Nephron progenitor cell (in vitro differentiated cells): ENCODE results near the gene ATP1A4.
A peak's percentile ranks its signal among the peaks of the same experiment; 100 is the strongest.

Experiments used
- DNase-seq: peaks from one replicate; pipeline ENCODE4 v3.0.0; 2021
- H3K27ac Mint-ChIP-seq: 2 replicates; pipeline ENCODE4 v1.8.0; 2021; ENCODE audit warnings: mild to moderate bottlenecking, moderate library complexity, mixed read lengths
- H3K27me3 Mint-ChIP-seq: 2 replicates; pipeline ENCODE4 v1.8.0; 2021; ENCODE audit warnings: mild to moderate bottlenecking, low read depth, mixed read lengths; ENCODE audit not compliant: poor library complexity
- H3K36me3 Mint-ChIP-seq: 2 replicates; pipeline ENCODE4 v1.8.0; 2021; ENCODE audit warnings: low read depth, mixed read lengths
- H3K4me1 Mint-ChIP-seq: 2 replicates; pipeline ENCODE4 v1.8.0; 2021; ENCODE audit warnings: mixed read lengths
- H3K4me3 Mint-ChIP-seq: 2 replicates; pipeline ENCODE4 v1.8.0; 2021; ENCODE audit warnings: mild to moderate bottlenecking, moderate library complexity, mixed read lengths
- H3K9me3 Mint-ChIP-seq: 2 replicates; pipeline ENCODE4 v1.8.0; 2021; ENCODE audit warnings: mild to moderate bottlenecking, moderate library complexity, mixed read lengths
- TF ChIP-seq, protein P1 (sequence below): fragments of 200-600 bp; sonication (generic); IDR thresholded peaks from 2 replicates; pipeline ENCODE4 v1.5.0; 2021; ENCODE audit warnings: antibody characterized with exemption

Gene ATP1A4

DNA sequence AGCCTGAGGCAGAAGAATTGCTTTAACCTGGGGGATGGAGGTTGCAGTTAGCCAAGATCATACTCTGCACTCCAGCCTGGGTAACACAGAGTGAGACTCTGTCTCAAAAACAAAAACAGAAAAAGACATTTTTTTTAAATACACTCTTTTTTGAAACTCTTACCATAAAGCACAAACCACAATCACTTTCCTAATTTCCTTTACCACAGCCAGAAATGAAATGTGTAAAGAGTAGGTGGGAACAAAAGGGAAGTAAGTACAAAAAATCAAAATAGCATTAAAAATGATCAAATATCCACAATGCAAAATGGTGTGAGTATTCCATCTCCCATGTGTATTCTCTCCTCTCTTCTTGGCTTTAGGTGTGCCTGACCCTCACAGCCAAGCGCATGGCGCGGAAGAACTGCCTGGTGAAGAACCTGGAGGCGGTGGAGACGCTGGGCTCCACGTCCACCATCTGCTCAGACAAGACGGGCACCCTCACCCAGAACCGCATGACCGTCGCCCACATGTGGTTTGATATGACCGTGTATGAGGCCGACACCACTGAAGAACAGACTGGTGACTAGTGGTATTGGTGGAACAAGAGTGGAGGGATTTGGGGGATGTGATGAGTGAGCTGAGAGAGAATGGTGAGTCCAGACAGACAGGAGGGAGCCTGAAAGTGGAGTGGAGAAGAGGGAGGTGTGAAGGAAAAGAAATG is 14.9 kb downstream of the ATP1A4 start:
- DNase-seq = no peak
- Mint-ChIP-seq H3K4me3 (no peak overlapping the region), H3K4me1 (peaks cover 39% of the 10 kb centered on the region)

DNA sequence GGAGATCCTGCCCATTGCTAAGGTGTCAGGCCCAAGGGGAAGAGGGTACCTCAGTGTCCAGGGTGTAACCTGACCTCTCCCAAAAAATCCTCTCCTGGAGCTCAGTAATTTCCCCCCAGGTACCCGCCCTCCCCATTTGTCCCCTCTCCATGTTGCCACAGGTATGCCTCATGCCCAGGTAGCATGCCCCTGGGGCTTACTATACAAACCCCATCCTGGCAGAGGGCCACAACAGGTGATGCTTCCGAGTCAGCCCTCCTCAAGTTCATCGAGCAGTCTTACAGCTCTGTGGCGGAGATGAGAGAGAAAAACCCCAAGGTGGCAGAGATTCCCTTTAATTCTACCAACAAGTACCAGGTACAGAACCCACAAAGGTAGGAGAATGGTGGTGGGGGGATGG is 15.7 kb downstream of the ATP1A4 start:
- DNase-seq = no peak
- no peak overlapping the region for H3K4me3 Mint-ChIP-seq
- no peaks in the 10 kb centered on the region for H3K9me3 Mint-ChIP-seq
- H3K36me3 Mint-ChIP-seq = no peaks in the 10 kb centered on the region
- TF ChIP-seq, protein P1, sequence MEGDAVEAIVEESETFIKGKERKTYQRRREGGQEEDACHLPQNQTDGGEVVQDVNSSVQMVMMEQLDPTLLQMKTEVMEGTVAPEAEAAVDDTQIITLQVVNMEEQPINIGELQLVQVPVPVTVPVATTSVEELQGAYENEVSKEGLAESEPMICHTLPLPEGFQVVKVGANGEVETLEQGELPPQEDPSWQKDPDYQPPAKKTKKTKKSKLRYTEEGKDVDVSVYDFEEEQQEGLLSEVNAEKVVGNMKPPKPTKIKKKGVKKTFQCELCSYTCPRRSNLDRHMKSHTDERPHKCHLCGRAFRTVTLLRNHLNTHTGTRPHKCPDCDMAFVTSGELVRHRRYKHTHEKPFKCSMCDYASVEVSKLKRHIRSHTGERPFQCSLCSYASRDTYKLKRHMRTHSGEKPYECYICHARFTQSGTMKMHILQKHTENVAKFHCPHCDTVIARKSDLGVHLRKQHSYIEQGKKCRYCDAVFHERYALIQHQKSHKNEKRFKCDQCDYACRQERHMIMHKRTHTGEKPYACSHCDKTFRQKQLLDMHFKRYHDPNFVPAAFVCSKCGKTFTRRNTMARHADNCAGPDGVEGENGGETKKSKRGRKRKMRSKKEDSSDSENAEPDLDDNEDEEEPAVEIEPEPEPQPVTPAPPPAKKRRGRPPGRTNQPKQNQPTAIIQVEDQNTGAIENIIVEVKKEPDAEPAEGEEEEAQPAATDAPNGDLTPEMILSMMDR = no peak
- peaks cover 46% of the 10 kb centered on the region for H3K4me1 Mint-ChIP-seq
- H3K27ac Mint-ChIP-seq = peak overlapping the region; percentile 26
- peaks cover 24% of the 10 kb centered on the region for H3K27me3 Mint-ChIP-seq

More for the DNA sequence above, 14.9 kb downstream of the ATP1A4 start:
- Mint-ChIP-seq H3K27me3 (peaks cover 22% of the 10 kb centered on the region), H3K36me3 (no peaks in the 10 kb centered on the region), H3K27ac (no peak overlapping the region), H3K9me3 (no peaks in the 10 kb centered on the region)
- TF ChIP-seq, protein P1 = no peak

DNA sequence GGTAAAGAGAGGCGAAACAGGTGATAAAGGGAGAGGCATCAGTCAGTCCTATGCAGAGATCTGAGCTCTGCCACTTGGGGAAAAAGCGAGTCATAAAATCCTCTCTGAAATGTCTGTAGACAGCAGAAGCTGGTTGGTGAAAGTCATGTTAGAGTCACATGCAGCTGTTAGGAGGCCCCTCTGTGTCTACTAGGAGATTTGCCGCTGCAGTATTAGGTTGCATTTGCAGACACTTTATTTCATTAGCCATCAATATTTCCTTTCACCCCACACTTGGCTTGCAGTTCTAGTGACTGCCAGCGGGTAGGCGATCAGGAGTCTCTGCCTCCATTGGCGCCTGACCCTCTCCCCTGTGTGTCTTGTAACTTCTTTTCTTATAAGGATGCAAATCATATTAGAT is 16.2 kb downstream of the ATP1A4 start:
- H3K36me3 Mint-ChIP-seq = no peaks in the 10 kb centered on the region
- H3K4me3 Mint-ChIP-seq = no peak overlapping the region
- TF ChIP-seq, protein P1 = no peak
- H3K9me3 Mint-ChIP-seq = no peaks in the 10 kb centered on the region
- peaks cover 49% of the 10 kb centered on the region for H3K4me1 Mint-ChIP-seq
- H3K27ac Mint-ChIP-seq = no peak overlapping the region
- H3K27me3 Mint-ChIP-seq = peaks cover 23% of the 10 kb centered on the region
- DNase-seq = no peak

DNA sequence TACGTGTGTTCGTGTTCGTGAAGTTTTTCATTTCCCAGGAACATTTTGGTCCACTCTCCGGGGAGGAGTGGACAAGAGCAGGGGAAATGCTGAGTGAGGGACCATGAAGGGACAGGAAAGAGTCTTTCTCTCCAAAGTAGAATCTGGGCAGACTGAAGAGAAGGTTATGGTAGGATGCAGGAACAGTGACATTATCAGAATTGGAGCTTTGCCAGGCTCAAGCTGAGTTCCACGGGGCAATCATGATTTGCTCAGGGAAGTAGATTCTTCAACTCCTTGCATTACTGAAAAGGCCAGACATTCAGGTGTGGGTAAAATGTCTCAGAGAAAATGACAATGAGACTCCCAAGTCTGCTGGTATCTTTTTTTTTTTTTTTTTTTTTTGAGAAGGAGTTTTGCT is 16.6 kb downstream of the ATP1A4 start:
- Mint-ChIP-seq H3K36me3 (no peaks in the 10 kb centered on the region), H3K27me3 (peaks cover 25% of the 10 kb centered on the region), H3K4me3 (no peak overlapping the region), H3K27ac (no peak overlapping the region), H3K4me1 (peaks cover 49% of the 10 kb centered on the region), H3K9me3 (no peaks in the 10 kb centered on the region)
- TF ChIP-seq, protein P1 = no peak
- no peak for DNase-seq

DNA sequence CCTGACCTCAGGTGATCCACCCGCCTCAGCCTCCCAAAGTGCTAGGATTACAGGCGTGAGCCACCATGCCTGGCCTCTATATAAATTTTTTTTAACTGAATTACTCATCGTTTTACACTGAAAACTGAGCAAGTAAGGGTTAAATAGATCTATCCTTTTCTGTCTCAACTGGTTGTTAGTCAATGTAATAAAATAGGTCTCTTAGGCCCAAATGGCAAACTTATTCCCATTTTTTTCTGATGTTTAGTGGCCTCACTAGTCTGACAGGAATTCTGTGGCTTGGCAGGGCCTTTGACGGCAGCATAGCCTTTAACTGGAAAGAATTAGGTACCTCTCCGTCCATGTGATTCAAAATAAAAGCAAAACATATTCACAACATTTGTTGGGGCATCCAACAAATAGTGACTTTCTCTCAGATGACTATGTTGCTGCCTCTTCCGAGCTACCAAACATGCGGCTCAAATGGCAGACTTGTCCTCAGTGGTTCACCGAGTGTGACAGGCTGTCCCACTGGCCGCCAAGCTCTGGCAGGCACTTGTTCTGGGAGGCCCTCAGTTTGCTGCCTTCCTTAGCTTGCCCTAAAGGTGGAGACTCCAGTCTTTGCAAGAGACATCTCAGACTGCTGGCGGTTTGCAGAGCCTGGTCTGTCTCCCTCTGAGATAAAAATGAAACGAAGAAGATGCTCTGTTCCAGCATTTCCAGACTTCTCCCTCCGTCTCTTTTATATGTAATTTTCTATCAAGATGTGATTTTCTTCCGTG is 17.4 kb downstream of the ATP1A4 start:
- H3K4me3 Mint-ChIP-seq = no peak overlapping the region
- H3K36me3 Mint-ChIP-seq = no peaks in the 10 kb centered on the region
- DNase-seq = peak; percentile 20

More for the DNA sequence above, 17.4 kb downstream of the ATP1A4 start:
- TF ChIP-seq, protein P1 = no peak
- peaks cover 49% of the 10 kb centered on the region for H3K4me1 Mint-ChIP-seq
- peak overlapping the region; percentile 65 for H3K27ac Mint-ChIP-seq
- H3K27me3 Mint-ChIP-seq = peaks cover 25% of the 10 kb centered on the region
- no peaks in the 10 kb centered on the region for H3K9me3 Mint-ChIP-seq
